ENCODE results near the gene C11orf68. TPM values are rescaled to one million over a fixed set of nuclear protein-coding genes. Genes with fewer than 3 reads are reported as not detected.

C11orf68 gene
- total and polyA plus RNA-seq, 2 of the 8 experiments (the other 6 are each of a cell fraction or from before 2014, with no cell fraction given) = 24.0 to 51.2 TPM

GRCh38 chr11:65903068-65903481 is 15.8 kb downstream of the C11orf68 start:
- no peaks in the 10 kb centered on the region for H3K79me1 ChIP-seq (ENCODE audit: low read depth, low read length)
- H3K36me3 ChIP-seq (ENCODE audit: control insufficient read depth in 2 of 4, insufficient read depth in 4 of 4, low read length in 3 of 4) = no peaks in the 10 kb centered on the region
- H3K4ac ChIP-seq (replicated peaks; ENCODE audit: insufficient read length, low read depth, low read length) = no peak overlapping the region
- FAIRE-seq (no peak), DNase-seq (ENCODE audit: low read depth in 1 of 2, low spot score in 2 of 2) (no peak)
- H2AFZ ChIP-seq (ENCODE audit: low read length) = no peak overlapping the region
- no peak overlapping the region for H4K5ac ChIP-seq (ENCODE audit: insufficient read length, low read depth, low read length)
- H3K27me3 ChIP-seq (replicated peaks in 1 of 4; ENCODE audit: control insufficient read depth in 3 of 4, extremely low read depth in 1 of 4, insufficient read depth in 3 of 4, low read length in 3 of 4) = peaks cover 15 to 42% (median 36%) of the 10 kb centered on the region in 4 experiments
- H4K20me1 ChIP-seq (replicated peaks in 1 of 2; ENCODE audit: control insufficient read depth in 1 of 2, insufficient read depth in 2 of 2, low read length in 2 of 2) = peaks cover 0 to 4% of the 10 kb centered on the region in 2 experiments
- peak overlapping the region; percentile 1; the same call in 1 of the 2 replicates for H2BK15ac ChIP-seq (ENCODE audit: low read length)
- H4K8ac ChIP-seq (ENCODE audit: extremely low read depth, insufficient read depth, low read length) = no peak overlapping the region
- H3K18ac ChIP-seq (ENCODE audit: extremely low read depth, low read length) = no peak overlapping the region
- CTCF ChIA-PET (ENCODE audit: partially characterized antibody) = interaction anchor here (0.8 to 9.7 kb wide), 4 partner anchors 12 to 85 kb away, joined by 3 to 150 read pairs (median 5); partner anchors contain the start of genes CCDC85B and FIBP
- H4K91ac ChIP-seq (replicated peaks; ENCODE audit: insufficient read length, low read length) = peak overlapping the region; percentile 15
- H3K4me2 ChIP-seq (ENCODE audit: insufficient read depth in 1 of 2, low read depth in 2 of 2, low read length in 2 of 2) = no peak overlapping the region
- no peak overlapping the region for H3K27ac ChIP-seq (ENCODE audit: low read depth, low read length)
- H3K56ac ChIP-seq (replicated peaks; ENCODE audit: insufficient read length, low read depth, low read length) = no peak overlapping the region
- H3K79me2 ChIP-seq (ENCODE audit: control insufficient read depth in 1 of 2, insufficient read depth in 2 of 2, low read length in 2 of 2) = no peaks in the 10 kb centered on the region
- H3K23me2 ChIP-seq (ENCODE audit: low read depth, low read length) = peaks cover 9% of the 10 kb centered on the region; the same call in 1 of the 2 replicates
- H2BK12ac ChIP-seq (ENCODE audit: low read depth, low read length) = no peak overlapping the region
- H3K23ac ChIP-seq (ENCODE audit: insufficient read length) = no peak overlapping the region
- no peak overlapping the region for H2BK120ac ChIP-seq (replicated peaks; ENCODE audit: low read depth, low read length)
- no peak overlapping the region for H3K9ac ChIP-seq (replicated peaks in 1 of 4; ENCODE audit: extremely low read depth in 1 of 4, low read depth in 3 of 4, low read length in 3 of 4)
- H2BK5ac ChIP-seq (ENCODE audit: low read depth, low read length) = no peak overlapping the region
- 11% methylated on average over 5 of the region's 5 CpGs; no CpG with 5 or more reads in 1 of the 2 experiments for WGBS, 2 experiments (ENCODE audit: extremely low coverage in 1 of 2, insufficient coverage in 1 of 2, insufficient read length in 1 of 2, insufficient replicate concordance in 2 of 2, low coverage in 1 of 2, low lambda C conversion rate in 2 of 2, missing lambda C conversion rate in 1 of 2)
- POLR2A ChIA-PET (ENCODE audit: partially characterized antibody) = interaction anchor here (1.0 to 2.6 kb wide), 4 partner anchors 9 to 16 kb away, joined by 3 to 11 read pairs (median 6); partner anchors contain the start of gene CCDC85B
- peak; percentile 44; the same call in 1 of the 2 replicates for TF ChIP-seq JUND (IDR thresholded peaks at IDR 0.05; ENCODE audit: low read length)
- 0 out of 2 replicates have a peak, but pooled peaks have one; percentile 42 for TF ChIP-seq JUN (IDR thresholded peaks at IDR 0.05; ENCODE audit: low read depth, low read length)
- TF ChIP-seq NRF1 (IDR thresholded peaks at IDR 0.05; ENCODE audit: low read depth, low read length) = no peak
- TF ChIP-seq CTCF (IDR thresholded peaks at IDR 0.05; ENCODE audit: control extremely low read depth in 1 of 3, insufficient read depth in 1 of 3, low read depth in 1 of 3, low read length in 3 of 3) = no peak
- TF ChIP-seq SP4 (IDR thresholded peaks at IDR 0.05; ENCODE audit: low read length) = no peak
- peak; percentile 78 for TF ChIP-seq TEAD4 (IDR thresholded peaks at IDR 0.05; ENCODE audit: low read depth, low read length)
- H3K9me3 ChIP-seq (ENCODE audit: insufficient read depth in 2 of 2, low read depth in 1 of 2, low read length in 1 of 2) = no peaks in the 10 kb centered on the region
- no peak overlapping the region for H2BK20ac ChIP-seq (ENCODE audit: low read length)
- H3K14ac ChIP-seq (ENCODE audit: insufficient read length) = no peak overlapping the region
- H2AK5ac ChIP-seq (ENCODE audit: low read depth, low read length) = no peak overlapping the region
- peaks cover 3 to 11% (median 8%) of the 10 kb centered on the region in 4 experiments; a peak in 6 of 7 replicates for H3K4me1 ChIP-seq (replicated peaks in 1 of 4; ENCODE audit: control insufficient read depth in 3 of 4, insufficient read depth in 4 of 4, low read length in 3 of 4)
- no peak overlapping the region for H3K4me3 ChIP-seq (ENCODE audit: extremely low read depth in 1 of 4, insufficient read depth in 2 of 4, low read depth in 3 of 4, low read length in 4 of 4)
